ENCODE data around the gene MXI1. TPM values are rescaled to one million over a fixed set of nuclear protein-coding genes. Genes with fewer than 3 reads are reported as not detected.
A peak's percentile ranks its signal among the peaks of the same experiment; 100 is the strongest.

MXI1 gene
- total and polyA plus RNA-seq, 4 donors = 11.2 to 55.8 (median 18.7) TPM

DNA sequence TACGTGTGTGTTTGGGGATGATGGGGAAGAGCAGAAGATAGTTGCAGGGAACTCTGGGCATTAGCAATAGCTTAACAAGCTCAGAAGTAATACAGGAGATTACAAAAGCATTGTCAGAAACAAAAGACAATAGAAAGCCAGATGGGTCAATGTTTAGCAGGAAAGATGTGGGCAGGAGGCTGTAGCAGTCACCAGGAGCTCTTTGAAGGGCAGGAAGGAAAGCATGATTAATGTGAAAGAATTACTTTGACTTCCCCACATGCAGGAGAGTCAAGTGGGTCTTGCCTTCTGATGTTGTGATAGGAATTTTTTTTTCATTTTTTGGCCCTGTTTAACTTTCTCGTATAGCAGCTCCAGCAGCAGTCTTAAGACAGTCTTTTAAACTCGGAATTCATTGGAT is 103.3 kb downstream of the MXI1 start:
- 16 to 23% methylated on average over 3 of the region's 3 CpGs for WGBS, 2 donors

DNA sequence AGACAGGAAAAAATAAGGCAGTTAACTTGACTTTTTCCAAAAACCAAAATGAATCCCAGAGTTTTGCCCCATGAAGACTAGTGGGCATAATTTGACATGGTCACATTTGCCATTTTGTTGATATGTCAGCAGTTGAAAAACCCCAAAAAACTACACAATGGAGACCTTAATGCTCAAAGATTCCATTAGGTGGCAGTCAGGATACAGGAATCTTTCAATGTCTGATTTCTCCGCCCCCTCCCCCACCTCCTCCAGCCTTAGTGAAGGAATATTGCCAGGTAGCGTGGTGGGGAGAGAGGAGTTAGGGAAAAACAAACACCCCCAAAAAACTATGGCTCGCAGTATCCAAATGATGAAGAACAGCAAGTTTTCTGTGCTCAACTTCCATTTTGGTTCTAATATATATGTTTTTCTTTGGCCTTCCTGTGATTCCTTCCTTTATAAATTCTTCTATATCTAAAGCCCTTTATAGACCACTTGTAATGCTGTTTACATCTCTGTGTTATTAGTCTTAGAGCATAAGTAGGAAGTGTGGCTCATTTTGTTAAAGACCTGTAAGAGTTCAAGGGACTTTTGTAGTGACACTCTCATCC is 104.0 kb downstream of the MXI1 start:
- TF ChIP-seq, protein P1, sequence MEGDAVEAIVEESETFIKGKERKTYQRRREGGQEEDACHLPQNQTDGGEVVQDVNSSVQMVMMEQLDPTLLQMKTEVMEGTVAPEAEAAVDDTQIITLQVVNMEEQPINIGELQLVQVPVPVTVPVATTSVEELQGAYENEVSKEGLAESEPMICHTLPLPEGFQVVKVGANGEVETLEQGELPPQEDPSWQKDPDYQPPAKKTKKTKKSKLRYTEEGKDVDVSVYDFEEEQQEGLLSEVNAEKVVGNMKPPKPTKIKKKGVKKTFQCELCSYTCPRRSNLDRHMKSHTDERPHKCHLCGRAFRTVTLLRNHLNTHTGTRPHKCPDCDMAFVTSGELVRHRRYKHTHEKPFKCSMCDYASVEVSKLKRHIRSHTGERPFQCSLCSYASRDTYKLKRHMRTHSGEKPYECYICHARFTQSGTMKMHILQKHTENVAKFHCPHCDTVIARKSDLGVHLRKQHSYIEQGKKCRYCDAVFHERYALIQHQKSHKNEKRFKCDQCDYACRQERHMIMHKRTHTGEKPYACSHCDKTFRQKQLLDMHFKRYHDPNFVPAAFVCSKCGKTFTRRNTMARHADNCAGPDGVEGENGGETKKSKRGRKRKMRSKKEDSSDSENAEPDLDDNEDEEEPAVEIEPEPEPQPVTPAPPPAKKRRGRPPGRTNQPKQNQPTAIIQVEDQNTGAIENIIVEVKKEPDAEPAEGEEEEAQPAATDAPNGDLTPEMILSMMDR (IDR thresholded peaks at IDR 0.05; ENCODE audit: control extremely low read depth, extremely low read depth) = peak; percentile 56
- Histone ChIP-seq H3K36me3 (ENCODE audit: control insufficient read depth in 4 of 4, insufficient read depth in 4 of 4, low read length in 4 of 4) (no peaks in the 10 kb centered on the region), H3K27me3 (ENCODE audit: control insufficient read depth in 3 of 3, insufficient read depth in 3 of 3, low read length in 2 of 3) (no peaks in the 10 kb centered on the region), H3K9me3 (ENCODE audit: control insufficient read depth in 4 of 4, insufficient read depth in 3 of 4, low read length in 3 of 4) (no peaks in the 10 kb centered on the region), H3K4me3 (no peak overlapping the region), H3K4me1 (ENCODE audit: control insufficient read depth in 5 of 5, insufficient read depth in 5 of 5, low read length in 5 of 5) (peaks cover 0 to 4% (median 0%) of the 10 kb centered on the region in 5 donors), H3K9ac (ENCODE audit: insufficient read depth in 1 of 2, low read length in 2 of 2) (no peak overlapping the region), H3K27ac (ENCODE audit: low read depth in 1 of 2, low read length in 1 of 2) (no peak overlapping the region)
- WGBS, 2 donors = 4 to 8% methylated on average over 3 of the region's 3 CpGs
- ATAC-seq (ENCODE audit: insufficient read depth, low FRiP score) = peak; percentile 69
- peak; percentile 56 to 75 (median 75) for DNase-seq

More for the DNA sequence above, 103.3 kb downstream of the MXI1 start:
- Histone ChIP-seq H3K4me3 (no peak overlapping the region), H3K9ac (ENCODE audit: insufficient read depth in 1 of 2, low read length in 2 of 2) (no peak overlapping the region), H3K9me3 (ENCODE audit: control insufficient read depth in 4 of 4, insufficient read depth in 3 of 4, low read length in 3 of 4) (no peaks in the 10 kb centered on the region), H3K27me3 (ENCODE audit: control insufficient read depth in 3 of 3, insufficient read depth in 3 of 3, low read length in 2 of 3) (no peaks in the 10 kb centered on the region), H3K4me1 (ENCODE audit: control insufficient read depth in 5 of 5, insufficient read depth in 5 of 5, low read length in 5 of 5) (peaks cover 0 to 4% (median 0%) of the 10 kb centered on the region in 5 donors), H3K36me3 (ENCODE audit: control insufficient read depth in 4 of 4, insufficient read depth in 4 of 4, low read length in 4 of 4) (no peaks in the 10 kb centered on the region), H3K27ac (ENCODE audit: low read depth in 1 of 2, low read length in 1 of 2) (peak overlapping the region in 1 of 2 donors; percentile 7)
- DNase-seq (peak in 1 of 3 donors; percentile 24), ATAC-seq (ENCODE audit: insufficient read depth, low FRiP score) (no peak)
- TF ChIP-seq, protein P1 (IDR thresholded peaks at IDR 0.05; ENCODE audit: control extremely low read depth, extremely low read depth) = no peak

DNA sequence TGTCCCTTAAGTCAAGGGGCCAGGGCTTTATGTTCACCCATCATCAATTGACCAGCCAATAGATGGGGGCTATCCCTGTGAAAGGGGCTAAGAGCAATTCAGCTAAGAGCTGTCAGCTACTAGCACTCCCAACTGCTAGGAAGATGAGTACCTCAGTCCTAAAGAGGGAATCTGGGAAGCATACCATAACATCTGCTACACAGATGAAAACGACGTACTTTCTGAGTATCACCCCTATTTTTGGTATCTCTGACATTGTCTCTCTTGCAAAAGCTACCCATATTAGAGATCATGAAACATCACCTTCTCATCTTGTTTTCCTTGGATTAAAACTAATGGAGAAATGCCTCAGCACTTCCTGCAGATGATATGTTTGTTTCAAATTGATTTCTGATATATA is 104.8 kb downstream of the MXI1 start:
- H3K9ac ChIP-seq (ENCODE audit: insufficient read depth in 1 of 2, low read length in 2 of 2) = no peak overlapping the region
- TF ChIP-seq, protein P1 (IDR thresholded peaks at IDR 0.05; ENCODE audit: control extremely low read depth, extremely low read depth) = no peak
- no peak overlapping the region for H3K27ac ChIP-seq (ENCODE audit: low read depth in 1 of 2, low read length in 1 of 2)
- ATAC-seq (ENCODE audit: insufficient read depth, low FRiP score) (no peak), DNase-seq (no peak)
- WGBS, 2 donors = 75 to 82% methylated on average over 2 of the region's 2 CpGs
- H3K4me1 ChIP-seq (ENCODE audit: control insufficient read depth in 5 of 5, insufficient read depth in 5 of 5, low read length in 5 of 5) = peaks cover 0 to 4% (median 0%) of the 10 kb centered on the region in 5 donors
- H3K9me3 ChIP-seq (ENCODE audit: control insufficient read depth in 4 of 4, insufficient read depth in 3 of 4, low read length in 3 of 4) = no peaks in the 10 kb centered on the region
- no peaks in the 10 kb centered on the region for H3K36me3 ChIP-seq (ENCODE audit: control insufficient read depth in 4 of 4, insufficient read depth in 4 of 4, low read length in 4 of 4)
- H3K27me3 ChIP-seq (ENCODE audit: control insufficient read depth in 3 of 3, insufficient read depth in 3 of 3, low read length in 2 of 3) = no peaks in the 10 kb centered on the region
- no peak overlapping the region for H3K4me3 ChIP-seq

DNA sequence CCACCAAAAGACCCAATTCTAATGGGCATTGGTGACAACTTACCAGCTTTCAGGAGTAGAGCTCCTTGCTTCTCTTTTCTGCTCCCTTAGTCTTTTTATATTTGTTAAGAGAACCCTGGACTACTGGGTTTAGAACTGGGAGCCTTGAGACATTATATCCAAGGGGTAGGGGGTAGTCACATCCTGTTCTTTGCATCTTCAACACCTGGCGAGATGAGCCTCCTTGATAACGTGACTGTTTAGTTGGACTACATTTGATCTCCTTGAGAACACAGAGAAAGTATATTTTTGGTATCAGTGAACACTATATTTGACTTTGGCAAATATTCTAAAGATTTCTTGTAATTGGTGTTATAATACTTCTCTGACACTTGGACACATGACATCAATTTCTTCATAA is 106.3 kb downstream of the MXI1 start:
- H3K27me3 ChIP-seq (ENCODE audit: control insufficient read depth in 3 of 3, insufficient read depth in 3 of 3, low read length in 2 of 3) = no peaks in the 10 kb centered on the region
- no peaks in the 10 kb centered on the region for H3K36me3 ChIP-seq (ENCODE audit: control insufficient read depth in 4 of 4, insufficient read depth in 4 of 4, low read length in 4 of 4)
- peaks cover 0 to 4% (median 0%) of the 10 kb centered on the region in 5 donors for H3K4me1 ChIP-seq (ENCODE audit: control insufficient read depth in 5 of 5, insufficient read depth in 5 of 5, low read length in 5 of 5)
- TF ChIP-seq, protein P1 (IDR thresholded peaks at IDR 0.05; ENCODE audit: control extremely low read depth, extremely low read depth) = no peak
- 71 to 75% methylated on average over 2 of the region's 2 CpGs for WGBS, 2 donors
- H3K4me3 ChIP-seq = no peak overlapping the region
- H3K9ac ChIP-seq (ENCODE audit: insufficient read depth in 1 of 2, low read length in 2 of 2) = no peak overlapping the region
- DNase-seq = no peak
- no peak overlapping the region for H3K27ac ChIP-seq (ENCODE audit: low read depth in 1 of 2, low read length in 1 of 2)
- ATAC-seq (ENCODE audit: insufficient read depth, low FRiP score) = no peak
- H3K9me3 ChIP-seq (ENCODE audit: control insufficient read depth in 4 of 4, insufficient read depth in 3 of 4, low read length in 3 of 4) = no peaks in the 10 kb centered on the region

All from lung (tissue), 12 donors.